ENCODE measurements around the gene RCAN3.
"Not testable (repeated sequence)": the region's sequence is repeated elsewhere in the genome, so short reads cannot be mapped to it uniquely, and the experiment has no call there.

RCAN3 gene

GRCh38 chr1:24484199-24484598 lies 18.4 kb upstream of the RCAN3 start:
- DNase-seq (ENCODE audit: extremely low read depth, low read depth): no peak
- no peak overlapping the region for H3K4me3 ChIP-seq (replicated peaks; ENCODE audit: low read depth, low read length)
- TF ChIP-seq CTCF (IDR thresholded peaks at IDR 0.05; ENCODE audit: low read depth, low read length, missing control alignments): no peak

- no peak for DNase-seq (ENCODE audit: extremely low read depth, low read depth)
- no peak overlapping the region for H3K4me3 ChIP-seq (replicated peaks; ENCODE audit: low read depth, low read length)
- TF ChIP-seq CTCF (IDR thresholded peaks at IDR 0.05; ENCODE audit: low read depth, low read length, missing control alignments): no peak
Observed at GRCh38 chr1:24486331-24487065, 16.1 kb upstream of the RCAN3 start.

- H3K4me3 ChIP-seq (replicated peaks; ENCODE audit: low read depth, low read length): no peak overlapping the region
- no peak for DNase-seq (ENCODE audit: extremely low read depth, low read depth)
- TF ChIP-seq CTCF (IDR thresholded peaks at IDR 0.05; ENCODE audit: low read depth, low read length, missing control alignments): no peak
Observed at GRCh38 chr1:24487455-24487854, 15.2 kb upstream of the RCAN3 start.

GRCh38 chr1:24488159-24488558 lies 14.5 kb upstream of the RCAN3 start:
- DNase-seq (ENCODE audit: extremely low read depth, low read depth); H3K4me3 ChIP-seq (replicated peaks; ENCODE audit: low read depth, low read length): not testable (repeated sequence)

GRCh38 chr1:24489674-24490073 lies 13.0 kb upstream of the RCAN3 start:
- no peak for TF ChIP-seq CTCF (IDR thresholded peaks at IDR 0.05; ENCODE audit: low read depth, low read length, missing control alignments)
- H3K4me3 ChIP-seq (replicated peaks; ENCODE audit: low read depth, low read length): no peak overlapping the region
- DNase-seq (ENCODE audit: extremely low read depth, low read depth): no peak

DNA sequence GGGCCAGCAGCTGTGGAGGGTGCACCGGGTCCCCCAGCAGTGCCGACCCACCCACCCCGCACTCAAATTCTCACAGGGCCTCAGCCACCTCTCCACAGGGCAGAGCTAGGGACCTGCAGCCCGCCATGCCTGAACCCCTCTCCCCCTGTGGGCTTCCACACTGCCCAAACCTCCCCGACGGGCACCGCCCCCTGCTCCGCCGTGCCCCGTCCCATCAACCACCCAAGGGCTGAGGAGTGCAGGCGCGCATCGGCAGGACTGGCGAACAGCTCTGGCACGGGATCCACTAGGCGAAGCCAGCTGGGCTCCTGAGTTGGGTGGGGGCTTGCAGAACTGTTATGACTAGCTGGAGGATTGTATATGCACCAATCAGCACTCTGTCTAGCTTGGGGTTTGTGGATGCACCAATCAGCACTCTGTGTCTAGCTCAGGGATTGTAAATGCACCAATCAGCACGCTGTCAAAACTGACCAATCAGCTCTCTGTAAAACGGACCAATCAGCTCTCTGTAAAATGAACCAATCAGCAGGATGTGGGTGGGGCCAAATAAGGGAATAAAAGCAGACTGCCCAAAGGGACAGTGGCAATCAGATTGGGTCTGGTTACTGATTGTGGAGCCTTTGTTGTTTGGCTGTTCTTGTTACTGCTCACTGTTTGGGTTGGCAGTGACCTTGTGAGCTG lies 12.4 kb upstream of the RCAN3 start:
- no peak for DNase-seq (ENCODE audit: extremely low read depth, low read depth)
- no peak for TF ChIP-seq CTCF (IDR thresholded peaks at IDR 0.05; ENCODE audit: low read depth, low read length, missing control alignments)
- H3K4me3 ChIP-seq (replicated peaks; ENCODE audit: low read depth, low read length): no peak overlapping the region

GRCh38 chr1:24491577-24492360 lies 10.9 kb upstream of the RCAN3 start:
- no peak overlapping the region for H3K4me3 ChIP-seq (replicated peaks; ENCODE audit: low read depth, low read length)
- no peak for TF ChIP-seq CTCF (IDR thresholded peaks at IDR 0.05; ENCODE audit: low read depth, low read length, missing control alignments)
- no peak for DNase-seq (ENCODE audit: extremely low read depth, low read depth)

DNA sequence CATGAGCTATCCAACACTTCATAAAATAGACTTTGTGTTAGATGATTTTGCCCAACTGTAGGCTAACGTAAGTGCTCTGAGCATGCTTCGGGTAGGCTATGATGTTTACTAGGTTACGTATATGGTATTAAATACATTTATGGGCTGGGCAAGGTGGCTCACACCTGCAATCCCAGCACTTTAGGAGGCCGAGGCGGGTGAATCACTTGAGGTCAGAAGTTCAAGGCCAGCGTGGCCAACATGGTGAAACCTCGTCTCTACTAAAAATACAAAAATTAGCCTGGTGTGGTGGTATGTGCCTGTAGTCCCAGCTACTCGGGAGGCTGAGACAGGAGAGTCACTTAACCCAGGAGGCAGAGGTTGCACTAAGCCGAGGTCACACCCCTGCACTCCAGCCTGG lies 9.7 kb upstream of the RCAN3 start:
- not testable (repeated sequence) for DNase-seq (ENCODE audit: extremely low read depth, low read depth); H3K4me3 ChIP-seq (replicated peaks; ENCODE audit: low read depth, low read length)

Data from HFF-Myc (cell line).